Fibroblast of the conjunctiva (primary cell): ENCODE measurements around the gene OR4D10.
A peak's percentile ranks its signal among the peaks of the same experiment; 100 is the strongest.
"Not testable (repeated sequence)": the region's sequence is repeated elsewhere in the genome, so short reads cannot be mapped to it uniquely, and the experiment has no call there.

Experiments used
- DNase-seq: peaks from one replicate; pipeline ENCODE4 v3.0.0-alpha.2; 2010; ENCODE audit warnings: low read depth

OR4D10 gene

DNA sequence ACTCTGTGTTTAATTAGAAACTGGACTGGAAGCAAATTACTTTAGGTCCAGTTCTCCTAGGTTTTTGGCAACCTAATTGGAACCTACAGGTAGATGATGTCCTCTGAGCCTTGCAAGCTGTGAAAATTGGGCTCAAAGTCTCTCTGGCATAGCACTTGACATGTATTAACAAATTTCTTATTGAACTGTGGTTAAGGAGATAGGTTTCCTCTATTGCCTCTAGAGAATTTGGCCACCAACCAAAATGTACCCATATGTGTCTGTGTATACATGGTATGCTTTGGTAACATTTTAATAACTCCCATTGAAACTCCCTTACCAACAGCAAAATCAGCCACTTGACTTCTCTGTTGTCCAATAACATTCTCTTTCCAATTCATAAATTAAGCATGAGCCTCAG is at the start of gene OR4D10:
Gene OR4D10, plus strand, starts transcription at position 301 of the 400 bp plus-strand sequence. CDS start 4,115 bp downstream, outside the sequence.
- no peak for DNase-seq

DNA sequence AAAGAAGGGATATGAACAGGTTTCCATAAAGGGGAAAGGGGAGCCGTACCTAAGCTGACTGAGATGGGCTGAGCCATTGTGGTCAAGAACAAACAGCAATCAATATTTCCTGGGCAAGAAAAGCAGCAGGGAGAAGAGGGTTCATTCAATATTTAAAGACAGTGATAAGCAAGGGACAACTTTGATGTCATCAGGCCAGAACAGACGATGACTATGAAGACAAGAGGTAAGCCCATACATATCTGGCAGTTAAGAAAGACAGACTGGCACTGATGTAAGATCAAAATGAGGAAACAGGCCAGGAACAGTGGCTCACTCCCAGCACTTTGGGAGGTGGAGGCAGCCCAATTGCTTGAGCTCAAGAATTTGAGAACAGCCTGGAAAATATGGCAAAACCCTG is 49.3 kb upstream of the OR4D10 start:
- DNase-seq: no peak

DNA sequence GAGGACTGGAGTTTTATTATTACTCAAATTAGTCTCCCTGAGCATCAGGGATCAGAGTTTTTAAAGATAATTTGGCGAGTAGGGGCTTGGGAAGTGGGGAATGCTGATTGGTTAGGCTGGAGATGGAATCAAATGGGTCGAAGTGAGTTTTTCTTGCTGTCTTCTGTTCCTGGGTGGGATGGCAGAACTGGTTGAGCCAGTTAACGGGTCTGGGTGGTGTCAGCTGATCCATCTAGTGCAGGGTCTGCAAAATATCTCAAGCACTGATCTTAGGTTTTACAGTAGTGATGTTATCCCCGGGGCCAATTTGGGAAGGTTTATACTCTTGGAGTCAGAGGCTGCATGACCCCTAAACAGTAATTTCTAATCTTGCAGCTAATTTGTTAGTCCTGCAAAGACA is 48.0 kb upstream of the OR4D10 start:
- no peak for DNase-seq

DNA sequence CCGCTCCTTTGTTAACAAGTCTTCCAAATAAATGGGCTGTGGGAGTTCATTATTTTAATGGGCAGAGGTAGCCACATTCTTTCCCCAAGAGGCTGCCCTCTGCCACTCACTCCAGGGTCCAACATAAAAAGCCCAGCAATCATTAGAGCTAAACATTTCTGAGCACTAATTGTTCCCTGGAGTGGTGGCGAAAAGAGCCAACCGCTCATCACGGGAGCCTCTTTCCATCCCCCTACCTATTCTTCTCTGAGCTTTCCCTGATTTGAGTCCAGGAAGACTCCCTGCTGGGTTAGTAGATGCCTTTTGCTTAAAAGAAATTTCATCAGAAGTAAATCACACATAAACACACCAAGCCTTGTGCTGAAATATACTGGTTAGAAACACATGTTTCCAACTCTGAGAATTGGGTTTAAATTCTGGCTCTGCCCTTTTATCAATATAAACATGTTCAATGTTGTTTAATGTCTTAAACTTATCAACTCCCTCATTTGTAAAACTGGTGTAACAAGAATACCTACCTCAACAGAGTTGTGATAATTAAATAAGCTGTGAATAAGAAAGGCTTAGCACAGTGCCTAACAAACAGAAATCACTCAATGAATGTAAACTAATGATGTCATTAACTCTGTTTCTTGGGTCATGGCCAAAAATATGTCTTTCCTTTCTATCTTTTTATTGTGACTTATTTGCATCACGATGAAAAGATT is 46.6 kb upstream of the OR4D10 start, which contains the start of gene OR5A2:
Gene OR5A2, minus strand, starts transcription at position 53 of the 707 bp plus-strand sequence. CDS start 3,460 bp downstream, outside the sequence.
- DNase-seq: no peak

DNA sequence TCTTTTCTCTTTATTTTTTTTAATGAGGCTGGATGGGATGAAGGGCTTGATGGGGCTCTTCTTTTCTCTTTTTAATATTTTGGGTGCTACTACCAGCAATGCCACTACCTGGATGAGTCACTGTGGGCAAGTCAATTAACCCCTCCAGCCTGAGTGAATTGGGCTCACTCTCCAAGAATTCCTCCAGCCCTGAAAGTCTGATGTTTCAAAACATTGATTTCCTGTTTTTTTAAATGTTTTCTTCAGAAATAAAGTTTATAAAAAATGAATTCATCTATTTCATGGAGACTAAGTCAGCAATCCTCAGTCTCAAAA is 46.1 kb upstream of the OR4D10 start:
- no peak for DNase-seq

DNA sequence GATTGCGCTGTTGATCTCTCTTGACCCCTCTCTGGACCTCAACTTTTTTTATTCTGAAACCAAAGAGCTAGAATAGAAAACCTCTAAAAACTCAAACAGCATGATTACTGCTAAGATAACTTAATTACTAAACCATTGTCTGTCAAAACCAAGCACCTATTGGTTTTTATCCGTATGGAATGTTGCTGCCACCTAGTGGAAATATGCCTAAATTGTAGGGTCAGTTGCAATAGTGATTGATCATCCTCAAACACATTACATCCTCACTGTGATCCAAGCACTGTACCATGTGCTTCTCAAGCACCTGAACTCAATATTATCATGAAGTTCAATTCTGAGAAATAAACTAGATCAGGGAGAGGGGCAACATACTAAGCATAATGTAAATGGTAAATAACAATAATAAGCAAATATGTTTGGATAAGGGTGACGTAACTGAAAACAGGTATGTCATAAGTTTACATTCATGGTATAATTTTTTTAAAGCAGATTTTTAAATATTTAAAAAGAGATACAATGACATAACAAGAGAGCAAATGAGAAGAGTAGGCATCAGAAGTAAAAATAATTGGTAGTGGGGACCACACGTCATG is 43.1 kb upstream of the OR4D10 start:
- DNase-seq: peak; percentile 17

DNA sequence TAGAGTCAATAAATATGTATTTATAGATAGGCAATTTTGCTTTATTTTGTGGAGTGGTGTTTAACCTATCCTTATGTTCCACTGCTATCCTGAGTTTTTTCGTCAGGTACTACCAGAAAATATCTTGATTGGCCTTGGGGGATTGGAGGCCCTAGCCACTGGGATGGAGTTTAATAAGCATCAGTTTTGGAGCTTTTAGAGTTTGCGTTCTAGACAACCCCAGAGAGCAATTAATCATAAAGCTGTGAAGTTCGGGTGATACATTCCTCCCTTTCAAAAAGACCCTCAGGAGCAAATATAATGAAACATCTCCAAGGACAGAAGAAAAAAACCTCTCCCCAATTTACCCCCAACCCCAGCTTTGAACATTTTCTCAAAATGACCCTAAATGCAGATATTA is 36.9 kb upstream of the OR4D10 start, which contains the start of gene OR5A1:
Gene OR5A1, plus strand, starts transcription at position 301 of the 400 bp plus-strand sequence. CDS start 6,700 bp downstream, outside the sequence.
- no peak for DNase-seq

DNA sequence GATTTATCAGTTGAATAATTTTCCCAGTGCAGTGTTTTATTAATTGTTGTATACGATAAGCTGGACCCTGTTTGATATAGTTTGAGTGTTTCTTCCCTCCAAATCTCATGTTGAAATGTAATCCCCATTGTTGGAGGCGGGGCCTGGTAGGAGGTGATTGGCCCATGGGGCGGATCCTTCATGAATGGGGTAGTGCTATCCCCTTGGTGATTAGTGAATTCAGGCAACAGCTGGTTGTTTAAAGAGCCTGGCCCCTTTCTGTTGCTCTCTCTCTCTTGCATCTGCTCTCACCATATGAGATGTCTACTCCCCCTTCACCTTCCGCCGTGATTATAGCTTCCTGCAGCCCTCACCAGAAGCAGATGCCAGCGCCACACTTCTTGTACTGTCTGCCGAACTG is 35.3 kb upstream of the OR4D10 start:
- DNase-seq: no peak

DNA sequence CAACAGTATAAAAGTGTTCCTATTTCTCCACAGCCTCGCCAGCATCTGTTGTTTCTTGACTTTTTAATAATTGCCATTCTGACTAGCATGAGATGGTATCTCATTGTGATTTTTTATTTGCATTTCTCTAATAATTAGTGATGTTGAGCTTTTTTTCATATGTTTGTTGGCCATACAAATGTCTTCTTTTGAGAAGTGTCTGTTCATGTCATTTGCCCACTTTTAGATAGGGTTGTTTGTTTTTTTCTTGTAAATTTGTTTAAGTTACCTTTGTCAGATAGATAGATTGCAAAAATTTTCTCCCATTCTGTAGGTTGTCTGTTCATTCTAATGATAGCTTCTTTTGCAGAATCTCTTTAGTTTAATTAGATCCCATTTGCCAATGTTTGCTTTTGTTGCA is 27.5 kb upstream of the OR4D10 start:
- not testable (repeated sequence) for DNase-seq

DNA sequence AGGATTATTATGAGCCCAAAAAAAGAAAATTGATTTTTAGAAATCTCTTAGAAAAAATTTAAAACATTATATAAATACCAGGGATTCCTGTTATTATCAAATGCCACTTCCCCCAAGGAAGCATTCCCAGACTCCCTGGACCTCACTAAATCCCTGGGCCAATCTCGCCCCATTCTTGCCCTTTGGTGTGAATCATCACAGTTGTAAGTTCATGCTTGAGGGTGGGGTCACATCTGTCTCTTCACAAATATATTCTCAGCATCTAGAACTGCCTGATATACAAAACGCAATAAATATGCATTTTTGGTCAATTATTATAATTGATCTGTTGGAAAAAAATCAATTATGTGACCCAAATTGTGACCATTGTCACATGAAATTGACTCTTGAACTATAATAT is 24.6 kb upstream of the OR4D10 start:
- DNase-seq: no peak

DNA sequence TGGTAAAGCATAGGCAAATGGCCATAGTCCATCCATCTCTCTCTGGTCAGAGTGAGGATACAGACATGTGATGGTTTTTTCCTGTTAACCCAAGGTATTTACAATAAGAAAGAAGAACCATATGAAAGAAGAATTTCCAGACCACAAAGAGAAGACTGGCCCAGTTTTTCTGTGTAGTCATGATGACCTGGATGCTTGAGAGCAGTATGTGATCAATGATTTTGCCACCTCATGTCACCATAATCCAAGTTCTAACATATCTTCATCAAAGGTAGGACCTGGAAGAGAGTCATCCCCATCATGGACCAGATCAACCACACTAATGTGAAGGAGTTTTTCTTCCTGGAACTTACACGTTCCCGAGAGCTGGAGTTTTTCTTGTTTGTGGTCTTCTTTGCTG is 16.5 kb upstream of the OR4D10 start, which contains the start of gene OR4D6:
Gene OR4D6, plus strand, starts transcription at position 301 of the 400 bp plus-strand sequence. Its CDS starts 0 bp downstream, at position 301.
- no peak for DNase-seq

DNA sequence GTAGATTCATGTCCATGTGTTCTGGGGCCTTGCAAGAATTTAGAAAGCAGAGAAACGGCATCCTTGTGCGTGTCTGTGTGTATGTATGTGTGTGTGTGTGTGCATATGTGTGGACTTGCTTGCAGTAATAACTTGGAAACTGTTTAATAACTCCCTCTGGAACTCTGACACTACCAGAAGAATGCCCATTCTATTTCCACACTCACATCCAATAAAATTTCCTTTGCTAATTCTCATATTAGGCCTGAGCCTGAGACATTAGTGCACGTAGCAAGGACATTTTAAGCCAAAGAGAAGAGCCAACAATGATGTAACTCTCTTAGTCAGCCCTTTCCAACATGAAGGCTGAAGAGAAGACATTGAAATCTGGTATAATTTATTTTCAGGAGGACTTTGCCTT is 13.2 kb upstream of the OR4D10 start:
- no peak for DNase-seq

DNA sequence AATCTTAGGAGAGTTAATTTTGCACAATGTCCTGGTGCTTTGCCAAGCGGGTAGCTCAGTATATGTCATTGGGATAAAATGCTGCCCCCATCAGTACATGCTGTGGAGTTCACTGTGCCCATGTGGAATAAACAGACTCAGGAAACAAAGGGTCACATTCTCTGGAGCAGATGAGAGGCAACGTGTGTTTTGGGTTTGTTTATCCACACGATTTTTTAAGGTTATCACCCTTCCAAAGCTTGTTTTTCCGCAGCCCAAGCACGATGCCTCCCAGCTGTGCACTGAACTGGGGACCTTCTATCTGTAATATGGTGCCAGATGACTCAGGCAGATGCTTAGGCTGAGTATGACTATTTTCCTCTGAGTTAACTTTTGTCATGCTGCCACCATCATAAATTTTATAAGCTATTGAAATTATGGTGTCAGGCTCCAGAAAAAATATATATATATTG is 9.9 kb upstream of the OR4D10 start:
- DNase-seq: no peak

DNA sequence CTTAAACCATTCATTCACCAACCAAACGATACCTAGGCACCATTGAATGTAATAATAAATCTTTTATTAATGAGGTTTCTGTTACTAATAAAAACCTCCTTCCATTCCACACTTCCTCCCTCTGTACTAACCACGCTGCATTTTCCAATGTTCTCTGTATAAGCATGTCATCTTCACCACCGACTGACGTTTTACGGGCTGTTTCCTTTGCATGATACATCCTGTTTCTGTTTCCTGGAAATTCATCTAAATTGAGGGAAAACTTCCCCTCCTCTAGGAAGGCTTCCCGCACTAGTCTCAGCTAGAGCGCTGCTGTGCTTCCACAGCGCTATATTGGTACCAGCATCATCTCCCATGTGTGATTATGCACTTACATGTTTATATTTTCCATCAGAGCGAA is 2.1 kb downstream of the OR4D10 start:
- DNase-seq: no peak

DNA sequence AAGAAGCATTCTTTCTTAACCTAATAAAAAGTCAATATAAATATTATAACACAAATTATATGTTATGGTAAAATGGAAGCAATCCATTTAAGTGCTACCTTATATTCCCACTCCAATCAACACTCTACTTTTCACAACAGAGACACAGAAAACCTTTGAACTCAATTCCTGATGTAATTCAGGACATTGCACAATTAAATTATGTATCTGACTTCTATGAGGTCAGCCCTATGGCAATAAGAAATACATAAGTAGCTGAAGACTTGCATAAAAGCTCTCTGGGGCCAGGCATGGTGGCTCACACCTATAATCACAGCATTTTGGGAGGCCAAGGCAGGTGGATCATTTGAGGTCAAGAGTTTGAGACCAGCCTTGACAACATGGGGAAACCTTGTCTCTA is 6.8 kb downstream of the OR4D10 start:
- DNase-seq: no peak

DNA sequence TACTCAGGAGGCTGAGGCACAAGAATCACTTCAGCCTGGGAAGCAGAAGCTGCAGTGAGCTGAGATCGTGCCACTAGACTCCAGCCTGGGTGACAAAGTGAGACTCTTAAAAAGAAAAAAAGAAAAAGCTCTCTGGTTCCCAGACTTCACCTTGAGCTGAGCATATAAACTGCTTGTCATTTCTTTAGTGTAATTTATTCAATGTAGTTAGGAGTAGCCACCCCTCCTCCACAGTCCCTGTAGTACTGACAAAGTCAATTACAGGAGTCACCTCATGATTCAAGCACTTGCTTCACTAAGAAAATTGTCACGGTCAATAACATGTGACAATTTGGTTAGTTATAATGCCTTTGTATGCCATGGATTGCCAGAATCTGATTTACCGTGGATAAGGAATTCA is 7.2 kb downstream of the OR4D10 start:
- no peak for DNase-seq

DNA sequence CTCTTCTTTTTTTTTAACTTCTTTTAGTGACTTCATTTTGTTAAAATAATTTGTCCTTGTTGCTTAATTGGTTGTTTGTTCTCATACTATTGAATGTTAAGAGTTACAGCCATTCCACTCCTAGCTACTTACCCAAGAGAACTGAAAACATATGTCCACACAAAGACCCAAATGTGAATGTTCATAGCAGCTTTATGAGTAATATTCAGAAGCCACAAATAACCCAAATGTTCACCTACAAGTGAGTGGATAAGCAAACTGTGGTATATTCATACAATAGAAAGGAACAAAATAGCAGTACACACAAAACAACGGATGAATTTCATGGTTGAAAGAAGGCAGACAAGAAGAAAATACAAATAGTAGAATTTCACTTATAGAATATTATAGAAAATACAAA is 28.8 kb downstream of the OR4D10 start:
- no peak for DNase-seq

DNA sequence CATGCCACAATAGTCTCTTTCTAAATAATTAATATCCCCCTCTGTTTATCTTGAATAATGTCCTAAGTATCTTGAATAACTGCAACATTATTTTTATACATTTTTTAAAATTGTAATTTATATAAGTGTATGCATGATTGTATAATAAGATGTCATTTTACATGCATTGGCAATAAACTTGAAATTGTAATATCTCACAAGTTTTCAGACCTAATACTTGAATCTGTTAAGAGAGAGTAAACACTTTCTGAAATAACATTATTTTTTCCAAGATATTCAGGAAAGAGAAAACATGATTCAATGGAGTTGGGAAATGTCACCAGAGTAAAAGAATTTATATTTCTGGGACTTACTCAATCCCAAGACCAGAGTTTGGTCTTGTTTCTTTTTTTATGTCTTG is 30.2 kb downstream of the OR4D10 start, which contains the start of gene OR4D11:
Gene OR4D11, plus strand, starts transcription at position 301 of the 400 bp plus-strand sequence. Its CDS starts 0 bp downstream, at position 301.
- DNase-seq: no peak

DNA sequence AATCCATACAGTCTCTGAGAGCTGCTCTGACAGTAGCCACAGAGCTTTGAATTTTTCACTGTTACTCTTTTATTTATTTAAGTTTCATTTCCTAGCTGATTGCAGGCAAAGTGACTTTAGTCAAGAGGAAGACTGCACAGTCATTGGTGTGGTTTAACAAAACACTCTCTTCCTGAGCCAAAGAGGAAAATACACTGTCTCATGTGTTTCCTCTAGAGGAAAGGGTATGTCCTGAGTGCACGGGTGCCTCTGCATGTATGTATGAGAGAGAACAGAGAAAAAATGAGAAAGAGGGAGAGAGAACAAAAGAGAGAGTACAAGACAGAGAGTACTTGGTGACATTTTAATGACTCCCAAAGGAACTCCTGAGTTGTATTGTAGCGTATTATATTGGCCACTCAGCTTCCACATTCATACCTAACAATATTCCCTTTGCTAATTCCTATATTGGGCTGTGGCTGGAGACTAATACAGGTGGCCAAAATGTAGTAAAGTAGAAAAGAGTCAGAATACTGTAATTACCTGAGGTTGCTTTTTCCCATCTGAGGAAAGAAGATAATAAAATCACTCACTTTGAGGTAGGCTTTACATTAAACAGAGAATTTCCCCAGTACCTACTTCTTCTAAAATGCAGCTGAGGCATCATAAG is 38.0 kb downstream of the OR4D10 start, which contains the start of gene OR4D9:
Gene OR4D9, plus strand, starts transcription at position 599 of the 649 bp plus-strand sequence. CDS start 3,374 bp downstream, outside the sequence.
- no peak for DNase-seq

DNA sequence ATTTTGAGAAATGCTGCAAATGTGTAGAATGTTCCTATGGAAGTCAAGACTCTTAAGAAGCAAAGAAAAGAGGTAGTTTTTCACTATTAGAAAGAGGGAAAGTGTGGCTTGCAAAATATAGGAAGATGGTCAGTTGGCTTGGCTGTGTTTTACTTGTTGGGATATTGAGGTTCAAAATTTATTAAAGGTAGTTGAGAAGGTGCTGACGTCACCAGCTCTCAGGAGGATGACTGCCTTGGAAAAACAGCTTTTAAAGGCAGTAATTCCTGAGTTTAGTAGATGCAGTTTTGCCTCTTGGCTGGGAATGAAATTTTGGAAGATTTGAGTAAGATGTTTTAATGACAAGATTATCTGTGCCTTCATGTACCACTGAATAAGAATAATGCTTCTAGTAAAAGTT is 38.6 kb downstream of the OR4D10 start:
- no peak for DNase-seq

DNA sequence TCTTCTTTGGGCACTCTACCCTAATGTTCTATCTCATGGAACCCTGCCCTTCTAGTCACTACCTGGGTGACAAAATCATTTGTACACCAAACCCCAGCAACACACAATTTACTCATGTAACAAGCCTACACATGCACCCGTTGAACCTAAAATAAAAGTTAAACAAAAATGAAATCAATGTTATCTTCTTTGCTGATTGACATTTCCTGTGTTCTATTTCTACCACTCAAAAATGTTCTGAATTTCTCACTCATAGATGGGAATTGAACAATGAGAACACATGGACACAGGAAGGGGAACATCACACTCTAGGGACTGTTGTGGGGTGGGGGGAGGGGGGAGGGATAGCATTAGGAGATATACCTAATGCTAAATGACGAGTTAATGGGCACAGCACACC is 47.0 kb downstream of the OR4D10 start:
- DNase-seq: not testable (repeated sequence)

DNA sequence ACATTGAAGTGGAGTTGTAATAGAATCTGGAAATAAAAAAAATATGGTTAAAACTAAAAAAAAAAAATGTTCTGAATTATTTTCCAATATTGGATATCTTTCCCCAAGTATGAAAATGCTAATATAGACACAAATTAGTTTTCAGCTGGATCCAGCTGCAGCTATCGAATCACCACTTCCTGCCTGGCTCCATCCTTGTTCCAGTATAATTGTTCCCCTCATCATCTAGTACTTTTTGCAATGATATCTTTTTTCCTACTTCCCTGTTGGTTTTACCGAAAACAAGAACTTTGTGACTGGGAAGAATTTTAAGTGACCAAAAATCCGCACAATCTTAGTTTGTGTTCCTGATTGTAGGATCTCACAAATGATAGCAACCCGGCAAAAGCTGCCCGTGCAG is 47.6 kb downstream of the OR4D10 start:
- DNase-seq: no peak

DNA sequence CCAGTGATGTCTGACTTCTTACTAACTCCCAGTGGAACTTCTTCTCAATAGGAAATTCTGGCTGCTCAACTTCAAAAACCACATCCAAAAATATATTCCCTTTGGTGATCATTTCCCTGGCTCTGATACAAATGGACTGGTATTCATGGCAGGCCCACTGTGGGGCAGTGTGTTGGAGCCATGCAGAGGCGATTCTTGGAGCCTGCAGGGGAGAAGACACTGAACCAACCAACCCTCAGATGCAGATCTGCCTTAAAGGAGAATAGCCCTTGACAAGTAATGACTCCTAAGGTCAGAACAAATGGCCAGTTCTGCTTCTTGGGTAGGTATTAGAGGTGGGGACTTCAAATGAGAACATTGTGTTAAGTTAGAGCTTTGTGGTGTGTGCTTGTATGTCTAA is 50.4 kb downstream of the OR4D10 start:
- no peak for DNase-seq
